ENCODE data around the gene TMA7B.

TMA7B gene

GRCh38 chr22:39997939-39998726, 37.9 kb downstream of the TMA7B start:
- in situ Hi-C loops (cut with MboI; ENCODE audit: low sequenced_read_pairs) = no loop called here

- in situ Hi-C loops (cut with MboI; ENCODE audit: low sequenced_read_pairs) = no loop called here
These were observed 39.1 kb downstream of the TMA7B start for GRCh38 chr22:39999144-39999757.

- in situ Hi-C loops (cut with MboI; ENCODE audit: low sequenced_read_pairs) = no loop called here
These were observed 40.0 kb downstream of the TMA7B start for GRCh38 chr22:40000171-40000570.

GRCh38 chr22:40001106-40001505, 40.9 kb downstream of the TMA7B start:
- in situ Hi-C loops (cut with MboI; ENCODE audit: low sequenced_read_pairs) = no loop called here

GRCh38 chr22:40001800-40002577, 41.8 kb downstream of the TMA7B start:
- in situ Hi-C loops (cut with MboI; ENCODE audit: low sequenced_read_pairs) = no loop called here

- in situ Hi-C loops (cut with MboI; ENCODE audit: low sequenced_read_pairs) = no loop called here
These were observed 42.9 kb downstream of the TMA7B start for GRCh38 chr22:40002935-40003715.

GRCh38 chr22:40004836-40005235, 44.6 kb downstream of the TMA7B start:
- in situ Hi-C loops (cut with MboI; ENCODE audit: low sequenced_read_pairs) = no loop called here

GRCh38 chr22:40006641-40007040, 46.4 kb downstream of the TMA7B start:
- in situ Hi-C loops (cut with MboI; ENCODE audit: low sequenced_read_pairs) = no loop called here

GRCh38 chr22:40007853-40008710, 47.9 kb downstream of the TMA7B start:
- in situ Hi-C loops (cut with MboI; ENCODE audit: low sequenced_read_pairs) = no loop called here

GRCh38 chr22:40008726-40009291, 48.6 kb downstream of the TMA7B start:
- in situ Hi-C loops (cut with MboI; ENCODE audit: low sequenced_read_pairs) = no loop called here

GRCh38 chr22:40009292-40009774, 49.1 kb downstream of the TMA7B start:
- in situ Hi-C loops (cut with MboI; ENCODE audit: low sequenced_read_pairs) = no loop called here

- in situ Hi-C loops (cut with MboI; ENCODE audit: low sequenced_read_pairs) = no loop called here
These were observed 49.9 kb downstream of the TMA7B start for GRCh38 chr22:40009951-40010671.

- in situ Hi-C loops (cut with MboI; ENCODE audit: low sequenced_read_pairs) = no loop called here
These were observed 50.5 kb downstream of the TMA7B start for GRCh38 chr22:40010746-40011145.
